ENCODE data around the gene POU2F2. TPM values are rescaled to one million over a fixed set of nuclear protein-coding genes. Genes with fewer than 3 reads are reported as not detected.

POU2F2 gene
- total RNA-seq, 2 experiments from 2014 or later = 33.5 to 59.5 TPM

DNA sequence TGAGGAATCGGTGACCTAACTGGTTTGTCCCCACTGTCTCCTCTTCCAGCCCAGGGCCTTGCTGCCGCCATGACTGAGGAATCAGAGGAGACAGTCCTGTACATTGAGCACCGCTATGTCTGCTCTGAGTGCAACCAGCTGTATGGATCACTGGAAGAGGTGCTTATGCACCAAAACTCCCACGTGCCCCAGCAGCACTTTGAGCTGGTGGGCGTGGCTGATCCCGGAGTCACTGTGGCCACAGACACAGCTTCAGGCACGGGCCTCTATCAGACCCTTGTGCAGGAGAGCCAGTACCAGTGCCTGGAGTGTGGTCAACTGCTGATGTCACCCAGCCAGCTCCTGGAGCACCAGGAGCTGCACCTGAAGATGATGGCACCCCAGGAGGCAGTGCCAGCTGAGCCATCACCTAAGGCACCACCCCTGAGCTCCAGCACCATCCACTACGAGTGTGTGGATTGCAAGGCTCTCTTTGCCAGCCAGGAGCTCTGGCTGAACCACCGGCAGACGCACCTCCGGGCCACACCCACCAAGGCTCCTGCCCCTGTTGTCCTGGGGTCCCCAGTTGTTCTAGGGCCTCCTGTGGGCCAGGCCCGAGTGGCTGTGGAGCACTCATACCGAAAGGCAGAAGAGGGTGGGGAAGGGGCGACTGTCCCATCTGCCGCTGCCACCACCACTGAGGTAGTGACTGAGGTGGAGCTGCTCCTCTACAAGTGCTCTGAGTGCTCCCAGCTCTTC lies 53.5 kb downstream of the POU2F2 start:
- CTCF ChIA-PET (ENCODE audit: unreplicated experiment) = no interaction called here
- no peak overlapping the region for H3K4me2 ChIP-seq (ENCODE audit: low read length)
- POLR2A ChIA-PET = no interaction called here
- H2AFZ ChIP-seq (ENCODE audit: low read length) = no peak overlapping the region
- H3K36me3 ChIP-seq (ENCODE audit: insufficient read depth, low read length) = peaks cover 51% of the 10 kb centered on the region
- no peak overlapping the region for H3K27ac ChIP-seq (ENCODE audit: low read depth, low read length, poor library complexity, severe bottlenecking)
- peaks cover 40% of the 10 kb centered on the region for H3K79me2 ChIP-seq (ENCODE audit: insufficient read depth, low read depth, low read length)
- TF ChIP-seq EZH2phosphoT487 (IDR thresholded peaks at IDR 0.05; ENCODE audit: borderline replicate concordance, low read depth, low read length) (no peak), CTCF (conservative IDR thresholded peaks at IDR 0.05; ENCODE audit: low read length) (no peak)
- no peak overlapping the region for H3K4me3 ChIP-seq (ENCODE audit: low read depth, low read length, poor library complexity, severe bottlenecking)
- BruUV-seq (replicated peaks) = no TSS peak
- H3K4me1 ChIP-seq (ENCODE audit: insufficient read depth, low read length, poor library complexity, severe bottlenecking) = peaks cover 20% of the 10 kb centered on the region
- H3K9me2 ChIP-seq (ENCODE audit: insufficient read depth, low read length) = no peaks in the 10 kb centered on the region
- H3K9me3 ChIP-seq (ENCODE audit: low read length) = no peaks in the 10 kb centered on the region
- H4K20me1 ChIP-seq (ENCODE audit: insufficient read depth, low read length) = peaks cover 16% of the 10 kb centered on the region
- DNase-seq (ENCODE audit: low spot score) = no peak
- intact Hi-C loops (cut with micrococcal nuclease; ENCODE audit: unreplicated experiment) = no loop called here

DNA sequence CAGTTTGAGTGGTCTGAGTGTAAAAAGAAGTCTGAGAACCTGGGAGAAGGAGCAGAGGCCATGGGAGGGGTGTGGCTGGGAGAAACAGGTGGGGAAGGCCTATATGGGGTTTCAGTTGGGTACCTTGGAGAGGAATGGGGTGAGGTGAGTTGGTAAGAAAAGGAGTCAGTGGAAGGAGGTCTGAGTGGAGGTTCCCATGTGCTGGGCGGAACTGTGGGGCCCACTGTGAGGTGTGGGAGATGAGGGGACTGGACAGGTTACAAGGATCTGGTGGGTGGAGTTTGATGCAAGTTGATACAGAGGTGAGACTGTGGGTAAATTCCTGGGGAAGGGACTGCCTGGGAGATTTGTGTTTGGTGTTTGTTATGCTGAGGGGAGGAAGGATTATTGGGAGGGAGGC lies 54.2 kb downstream of the POU2F2 start:
- intact Hi-C loops (cut with micrococcal nuclease; ENCODE audit: unreplicated experiment) = no loop called here
- no peaks in the 10 kb centered on the region for H3K9me2 ChIP-seq (ENCODE audit: insufficient read depth, low read length)
- no peaks in the 10 kb centered on the region for H3K9me3 ChIP-seq (ENCODE audit: low read length)
- no peak overlapping the region for H2AFZ ChIP-seq (ENCODE audit: low read length)
- BruUV-seq (replicated peaks) = no TSS peak
- no peak for DNase-seq (ENCODE audit: low spot score)
- TF ChIP-seq EZH2phosphoT487 (IDR thresholded peaks at IDR 0.05; ENCODE audit: borderline replicate concordance, low read depth, low read length) = no peak
- TF ChIP-seq CTCF (conservative IDR thresholded peaks at IDR 0.05; ENCODE audit: low read length) = no peak
- peaks cover 40% of the 10 kb centered on the region for H3K79me2 ChIP-seq (ENCODE audit: insufficient read depth, low read depth, low read length)
- no peak overlapping the region for H3K27ac ChIP-seq (ENCODE audit: low read depth, low read length, poor library complexity, severe bottlenecking)
- H3K36me3 ChIP-seq (ENCODE audit: insufficient read depth, low read length) = peaks cover 45% of the 10 kb centered on the region
- H3K4me3 ChIP-seq (ENCODE audit: low read depth, low read length, poor library complexity, severe bottlenecking) = peak overlapping the region; percentile 99
- peaks cover 16% of the 10 kb centered on the region for H4K20me1 ChIP-seq (ENCODE audit: insufficient read depth, low read length)
- peak overlapping the region; percentile 92 for H3K4me2 ChIP-seq (ENCODE audit: low read length)
- CTCF ChIA-PET (ENCODE audit: unreplicated experiment) = no interaction called here
- POLR2A ChIA-PET = no interaction called here
- peaks cover 20% of the 10 kb centered on the region for H3K4me1 ChIP-seq (ENCODE audit: insufficient read depth, low read length, poor library complexity, severe bottlenecking)

- intact Hi-C loops (cut with micrococcal nuclease; ENCODE audit: unreplicated experiment) = no loop called here
- no peak for TF ChIP-seq CTCF (conservative IDR thresholded peaks at IDR 0.05; ENCODE audit: low read length)
- no peak for TF ChIP-seq EZH2phosphoT487 (IDR thresholded peaks at IDR 0.05; ENCODE audit: borderline replicate concordance, low read depth, low read length)
- Histone ChIP-seq H3K36me3 (ENCODE audit: insufficient read depth, low read length) (peaks cover 37% of the 10 kb centered on the region), H3K4me2 (ENCODE audit: low read length) (peak overlapping the region; percentile 92), H3K9me2 (ENCODE audit: insufficient read depth, low read length) (no peaks in the 10 kb centered on the region), H3K4me1 (ENCODE audit: insufficient read depth, low read length, poor library complexity, severe bottlenecking) (peaks cover 20% of the 10 kb centered on the region), H4K20me1 (ENCODE audit: insufficient read depth, low read length) (peaks cover 16% of the 10 kb centered on the region), H3K4me3 (ENCODE audit: low read depth, low read length, poor library complexity, severe bottlenecking) (peak overlapping the region; percentile 99), H3K9me3 (ENCODE audit: low read length) (no peaks in the 10 kb centered on the region), H2AFZ (ENCODE audit: low read length) (no peak overlapping the region), H3K79me2 (ENCODE audit: insufficient read depth, low read depth, low read length) (peaks cover 32% of the 10 kb centered on the region), H3K27ac (ENCODE audit: low read depth, low read length, poor library complexity, severe bottlenecking) (peak overlapping the region; percentile 62)
- POLR2A ChIA-PET = interaction anchor here (0.6 kb wide), 1 partner anchor 74 kb away, joined by 4 read pairs; no protein-coding TSS in a partner anchor
- CTCF ChIA-PET (ENCODE audit: unreplicated experiment) = interaction anchor here (0.9 kb wide), 1 partner anchor 29 kb away, joined by 3 read pairs; no protein-coding TSS in a partner anchor
- peak; percentile 65 for DNase-seq (ENCODE audit: low spot score)
- BruUV-seq (replicated peaks) = no TSS peak
These were observed 55.8 kb downstream of the POU2F2 start for GRCh38 chr19:42076380-42076944.

Data from OCI-LY7 (cell line).